Mucosa of descending colon (tissue), 3 donors: Measurements from ENCODE around the gene BHLHE23. TPM values are rescaled to one million over a fixed set of nuclear protein-coding genes. Genes with fewer than 3 reads are reported as not detected.

Experiments used
- ATAC-seq: fragments of 200-7000 bp; cut with Tn5 transposase; one replicate; pipeline ENCODE4 v1.9.1; 2020; ENCODE audit warnings: mild to moderate bottlenecking, moderate library complexity
- DNase-seq, 3 donors: peaks; one replicate each; pipeline ENCODE4 v3.0.0-alpha.2; 2020
- H3K36me3 ChIP-seq: fragments of 200-600 bp; one replicate; pipeline ENCODE4 v1.8.0; 2021; ENCODE audit warnings: low read depth, mild to moderate bottlenecking
- H3K4me1 ChIP-seq: fragments of 200-600 bp; one replicate; pipeline ENCODE4 v1.8.0; 2021; ENCODE audit warnings: low read depth, mild to moderate bottlenecking
- H3K4me3 ChIP-seq: fragments of 200-600 bp; one replicate; pipeline ENCODE4 v1.8.0; 2021; ENCODE audit warnings: mild to moderate bottlenecking
- H3K9me3 ChIP-seq: fragments of 200-600 bp; one replicate; pipeline ENCODE4 v1.8.0; 2021; ENCODE audit warnings: mild to moderate bottlenecking
- CTCF ChIP-seq: fragments of 200-600 bp; IDR thresholded peaks from one replicate; pipeline ENCODE4 v1.8.0; 2022; ENCODE audit warnings: antibody characterized with exemption, mild to moderate bottlenecking
- intact Hi-C, 2 donors: fragments of 100-400 bp; cut with DNase I in 1 of 2; cut with micrococcal nuclease in 1 of 2; formaldehyde crosslinking; loops; one replicate each; pipeline versions ENCODE4 v1.11.0 to v1.11.1; 2022; cut with DNase I, micrococcal nuclease
- total RNA-seq, 3 donors: library from RNA; stranded (reverse); fragmentation: NEBNext Ultra II Directional in 2 of 3; extraction: Animal tissue kit (Norgen Biotek cat#: 25700) in 2 of 3; gene quantifications; one replicate each; pipeline versions ENCODE4 v1.2.1 to v1.2.4, GENCODE V29; 2021 to 2023
- donor health status: DM: no; HTN: no; CAD: no; lungs with moderate emphysema.
- donor health status: DM: no; HTN: no; CAD: no.
- donor health status: DM: no; HTN: yes; CAD: no.

Gene BHLHE23
- total RNA-seq, 3 donors from 2014 or later: not detected

- Histone ChIP-seq H3K4me3 (no peak overlapping the region), H3K4me1 (no peaks in the 10 kb centered on the region), H3K36me3 (no peaks in the 10 kb centered on the region), H3K9me3 (no peaks in the 10 kb centered on the region)
- DNase-seq: peak in 1 of 3 donors; percentile 40
- ATAC-seq: no peak
- intact Hi-C loops: loop anchor here in 1 of 2 donors (10.0 kb wide), 1 partner anchor 122 kb away; no protein-coding TSS in a partner anchor
- TF ChIP-seq CTCF: no peak
Observed at GRCh38 chr20:63052571-63053431, 46.0 kb upstream of the BHLHE23 start.

- H3K36me3 ChIP-seq: no peaks in the 10 kb centered on the region
- no peak for ATAC-seq
- no peak overlapping the region for H3K4me3 ChIP-seq
- H3K4me1 ChIP-seq: no peaks in the 10 kb centered on the region
- TF ChIP-seq CTCF: no peak
- intact Hi-C loops: loop anchor here in 1 of 2 donors (10.0 kb wide), 1 partner anchor 123 kb away; no protein-coding TSS in a partner anchor
- peak in 1 of 3 donors; percentile 38 for DNase-seq
- no peaks in the 10 kb centered on the region for H3K9me3 ChIP-seq
Observed at GRCh38 chr20:63051911-63052310, 45.1 kb upstream of the BHLHE23 start.

GRCh38 chr20:63051186-63051860, 44.6 kb upstream of the BHLHE23 start:
- intact Hi-C loops: loop anchor here in 1 of 2 donors (10.0 kb wide), 1 partner anchor 123 kb away; no protein-coding TSS in a partner anchor
- ATAC-seq (no peak), DNase-seq (peak in 1 of 3 donors; percentile 30)
- H3K4me3 ChIP-seq: no peak overlapping the region
- no peaks in the 10 kb centered on the region for H3K4me1 ChIP-seq
- no peaks in the 10 kb centered on the region for H3K36me3 ChIP-seq
- no peak for TF ChIP-seq CTCF
- H3K9me3 ChIP-seq: no peaks in the 10 kb centered on the region

GRCh38 chr20:63050406-63050805, 43.6 kb upstream of the BHLHE23 start:
- peak in 1 of 3 donors; percentile 10 for DNase-seq
- ATAC-seq: no peak
- intact Hi-C loops: loop anchor here in 1 of 2 donors (10.0 kb wide), 1 partner anchor 124 kb away; no protein-coding TSS in a partner anchor
- Histone ChIP-seq H3K36me3 (no peaks in the 10 kb centered on the region), H3K4me1 (no peaks in the 10 kb centered on the region), H3K4me3 (no peak overlapping the region), H3K9me3 (no peaks in the 10 kb centered on the region)
- TF ChIP-seq CTCF: no peak

- ATAC-seq (no peak), DNase-seq (peak in 1 of 3 donors; percentile 25)
- no peaks in the 10 kb centered on the region for H3K4me1 ChIP-seq
- H3K9me3 ChIP-seq: no peaks in the 10 kb centered on the region
- intact Hi-C loops: loop anchor here in 1 of 2 donors (10.0 kb wide), 1 partner anchor 125 kb away; no protein-coding TSS in a partner anchor
- H3K4me3 ChIP-seq: no peak overlapping the region
- H3K36me3 ChIP-seq: no peaks in the 10 kb centered on the region
- no peak for TF ChIP-seq CTCF
Observed at GRCh38 chr20:63049561-63050221, 42.9 kb upstream of the BHLHE23 start.
